Measurements from ENCODE around the gene SLC25A18.

DNA sequence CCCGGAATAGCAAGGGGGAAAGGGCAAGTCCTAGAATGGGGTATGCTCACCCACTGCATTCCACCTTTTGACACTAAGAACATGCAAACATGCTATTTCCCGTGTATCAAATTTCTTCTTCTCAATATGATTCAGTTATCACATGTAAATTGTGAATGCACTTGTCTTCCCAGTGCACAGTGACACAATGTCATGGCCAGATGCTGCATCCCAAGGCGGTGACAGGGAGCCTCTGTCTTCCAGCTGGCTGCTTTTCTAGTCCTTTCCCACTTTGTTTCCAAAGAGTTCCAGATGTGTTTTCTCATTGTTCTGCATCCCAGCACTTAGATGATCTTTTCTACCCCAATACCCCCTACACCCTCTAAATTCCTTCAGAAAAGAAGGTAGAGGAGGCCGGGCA, 12.4 kb downstream of the SLC25A18 start:
- TF ChIP-seq, protein P1, sequence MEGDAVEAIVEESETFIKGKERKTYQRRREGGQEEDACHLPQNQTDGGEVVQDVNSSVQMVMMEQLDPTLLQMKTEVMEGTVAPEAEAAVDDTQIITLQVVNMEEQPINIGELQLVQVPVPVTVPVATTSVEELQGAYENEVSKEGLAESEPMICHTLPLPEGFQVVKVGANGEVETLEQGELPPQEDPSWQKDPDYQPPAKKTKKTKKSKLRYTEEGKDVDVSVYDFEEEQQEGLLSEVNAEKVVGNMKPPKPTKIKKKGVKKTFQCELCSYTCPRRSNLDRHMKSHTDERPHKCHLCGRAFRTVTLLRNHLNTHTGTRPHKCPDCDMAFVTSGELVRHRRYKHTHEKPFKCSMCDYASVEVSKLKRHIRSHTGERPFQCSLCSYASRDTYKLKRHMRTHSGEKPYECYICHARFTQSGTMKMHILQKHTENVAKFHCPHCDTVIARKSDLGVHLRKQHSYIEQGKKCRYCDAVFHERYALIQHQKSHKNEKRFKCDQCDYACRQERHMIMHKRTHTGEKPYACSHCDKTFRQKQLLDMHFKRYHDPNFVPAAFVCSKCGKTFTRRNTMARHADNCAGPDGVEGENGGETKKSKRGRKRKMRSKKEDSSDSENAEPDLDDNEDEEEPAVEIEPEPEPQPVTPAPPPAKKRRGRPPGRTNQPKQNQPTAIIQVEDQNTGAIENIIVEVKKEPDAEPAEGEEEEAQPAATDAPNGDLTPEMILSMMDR (IDR thresholded peaks at IDR 0.05) = no peak
- no peak for TF ChIP-seq POLR2A (IDR thresholded peaks at IDR 0.05)
